SK-N-SH treated with all-trans-retinoic acid at 6 μM for 48 hours (cell line): ENCODE results near the gene MCUB.

Experiments used
- ARNTL ChIP-seq: fragments of 450-650 bp; formaldehyde crosslinking; IDR thresholded peaks from 2 replicates; pipeline ENCODE4 v1.5.0; 2020; ENCODE audit warnings: low read depth, mild to moderate bottlenecking, moderate library complexity, borderline replicate concordance
- PATZ1 ChIP-seq: fragments of 250-450 bp; sonication (Bioruptor Pico); IDR thresholded peaks from 2 replicates; pipeline ENCODE4 v1.8.0; 2020; ENCODE audit warnings: mild to moderate bottlenecking, moderate library complexity, borderline replicate concordance
- PPARA ChIP-seq: fragments of 250-450 bp; sonication (Bioruptor Pico); IDR thresholded peaks from 2 replicates; pipeline ENCODE4 v1.5.0; 2020; ENCODE audit warnings: mild to moderate bottlenecking, borderline replicate concordance
- RARB ChIP-seq: fragments of 250-450 bp; sonication (Bioruptor Pico); IDR thresholded peaks from 2 replicates; pipeline ENCODE4 v1.8.0; 2021; ENCODE audit warnings: mild to moderate bottlenecking, moderate library complexity
- TCF4 ChIP-seq: fragments of 250-450 bp; sonication (Bioruptor Pico); IDR thresholded peaks from 2 replicates; pipeline ENCODE4 v1.8.0; 2021; ENCODE audit warnings: mild to moderate bottlenecking, moderate library complexity, borderline replicate concordance
- ZC3H10 ChIP-seq: fragments of 250-450 bp; sonication (Bioruptor Pico); IDR thresholded peaks from 2 replicates; pipeline ENCODE4 v1.5.1; 2021; ENCODE audit warnings: mild to moderate bottlenecking, moderate library complexity
- ZFP30 ChIP-seq: fragments of 450-650 bp; formaldehyde crosslinking; IDR thresholded peaks from 2 replicates; pipeline ENCODE4 v1.5.0; 2022; ENCODE audit warnings: mild to moderate bottlenecking, moderate library complexity

- no peak for TF ChIP-seq ARNTL (CRISPR knock-in tag)
- TF ChIP-seq TCF4: no peak
- no peak for TF ChIP-seq RARB (CRISPR knock-in tag)
- no peak for TF ChIP-seq ZC3H10 (CRISPR knock-in tag)
- no peak for TF ChIP-seq PPARA (CRISPR knock-in tag)
- no peak for TF ChIP-seq ZFP30 (CRISPR knock-in tag)
- no peak for TF ChIP-seq PATZ1 (CRISPR knock-in tag)
Measured at GRCh38 chr4:109622626-109623025, 62.6 kb downstream of the MCUB start.
